Colonic mucosa (tissue), 4 donors: Measurements from ENCODE around the gene DLGAP4. TPM values are rescaled to one million over a fixed set of nuclear protein-coding genes. Genes with fewer than 3 reads are reported as not detected.

Experiments used
- DNase-seq: peaks from one replicate; pipeline ENCODE4 v3.0.0-alpha.2; 2020
- H3K27ac ChIP-seq: fragments of 200-600 bp; one replicate; pipeline ENCODE4 v1.8.0; 2021
- H3K27me3 ChIP-seq: fragments of 200-600 bp; one replicate; pipeline ENCODE4 v1.8.0; 2021
- H3K36me3 ChIP-seq: fragments of 200-600 bp; one replicate; pipeline ENCODE4 v1.8.0; 2021
- H3K4me1 ChIP-seq: fragments of 200-600 bp; one replicate; pipeline ENCODE4 v1.8.0; 2021; ENCODE audit warnings: mild to moderate bottlenecking
- H3K4me3 ChIP-seq: fragments of 200-600 bp; one replicate; pipeline ENCODE4 v1.8.0; 2021
- H3K9ac ChIP-seq, 2 donors: one replicate each; pipeline ENCODE4 v1.7.0; 2013; ENCODE audit warnings: control low read depth in 2 of 2, low read depth in 2 of 2, low read length in 2 of 2
- H3K9me3 ChIP-seq: fragments of 200-600 bp; one replicate; pipeline ENCODE4 v1.8.0; 2021
- CTCF ChIP-seq: fragments of 200-600 bp; IDR thresholded peaks from one replicate; pipeline ENCODE4 v1.8.0; 2022; ENCODE audit warnings: antibody characterized with exemption, mild to moderate bottlenecking
- intact Hi-C: fragments of 100-400 bp; cut with DNase I; formaldehyde crosslinking; loops from one replicate; pipeline ENCODE4 v1.14.1; 2022
- total RNA-seq, 2 donors: library from RNA; stranded (reverse); fragmentation: NEBNext Ultra II Directional in 1 of 2; extraction: Animal tissue kit (Norgen Biotek cat#: 25700) in 1 of 2; gene quantifications; one replicate each; pipeline ENCODE4 v1.2.1, GENCODE V29; 2021
- donor health status: healthy.
- donor health status: DM: no; HTN: no; CAD: no.
- donor health status: DM: no; HTN: no; CAD: no.

The DLGAP4 gene
- total RNA-seq, 2 donors from 2014 or later = 43.1 to 48.6 TPM

GRCh38 chr20:36440370-36441026, 134.4 kb downstream of the DLGAP4 start:
- H3K36me3 ChIP-seq = no peaks in the 10 kb centered on the region
- H3K27me3 ChIP-seq = no peaks in the 10 kb centered on the region
- H3K27ac ChIP-seq = no peak overlapping the region
- intact Hi-C loops = no loop called here
- H3K4me1 ChIP-seq = no peaks in the 10 kb centered on the region
- no peak overlapping the region for H3K9ac ChIP-seq
- no peak for DNase-seq
- H3K9me3 ChIP-seq = no peaks in the 10 kb centered on the region
- H3K4me3 ChIP-seq = no peak overlapping the region
- no peak for TF ChIP-seq CTCF

DNA sequence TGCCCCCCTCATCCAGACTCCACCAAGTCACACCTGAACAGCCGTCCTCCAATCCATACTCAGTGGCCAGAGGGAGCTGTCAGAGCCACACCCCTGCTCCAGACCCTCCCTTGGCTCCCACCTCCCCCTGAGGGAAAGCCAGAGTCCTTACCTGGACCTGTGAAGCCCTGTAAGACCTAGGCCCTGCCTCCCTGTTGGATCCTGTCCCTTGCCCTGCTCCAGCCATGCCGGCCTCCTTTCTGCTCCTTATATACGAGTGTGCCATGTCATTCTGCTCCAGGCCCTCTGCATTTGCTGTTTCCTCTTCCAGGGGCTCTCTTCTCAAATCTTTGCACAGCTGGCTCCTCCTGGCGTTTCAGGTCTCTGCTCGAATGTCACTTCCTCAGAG, 134.9 kb downstream of the DLGAP4 start:
- TF ChIP-seq CTCF = no peak

DNA sequence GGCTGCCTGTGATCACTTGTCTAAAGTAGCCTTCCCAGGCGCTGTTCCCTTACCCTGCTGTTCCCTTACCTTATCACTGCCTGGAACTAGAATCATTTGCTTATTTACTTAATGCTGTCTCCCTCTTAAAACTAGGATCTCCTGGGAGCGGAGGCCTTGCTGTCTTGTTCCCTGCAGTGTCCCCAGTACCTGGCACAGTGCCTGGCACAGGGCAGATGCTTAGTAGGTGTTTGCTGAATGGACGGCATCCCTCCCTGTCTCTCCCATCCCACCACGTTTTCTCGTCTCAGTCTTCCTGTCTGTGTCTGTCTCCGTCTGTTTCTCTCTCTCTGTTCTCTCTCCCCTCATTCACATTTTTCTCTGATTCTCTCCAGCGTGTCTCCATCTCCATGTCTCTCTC, 135.3 kb downstream of the DLGAP4 start:
- no peak overlapping the region for H3K9ac ChIP-seq
- no peaks in the 10 kb centered on the region for H3K27me3 ChIP-seq
- no peak overlapping the region for H3K27ac ChIP-seq
- H3K4me1 ChIP-seq = no peaks in the 10 kb centered on the region
- no peak for DNase-seq
- TF ChIP-seq CTCF = no peak
- H3K9me3 ChIP-seq = no peaks in the 10 kb centered on the region
- no peaks in the 10 kb centered on the region for H3K36me3 ChIP-seq
- no peak overlapping the region for H3K4me3 ChIP-seq
- intact Hi-C loops = no loop called here

More for the DNA sequence above, 134.9 kb downstream of the DLGAP4 start:
- DNase-seq = no peak
- no peaks in the 10 kb centered on the region for H3K9me3 ChIP-seq
- H3K36me3 ChIP-seq = no peaks in the 10 kb centered on the region
- no peaks in the 10 kb centered on the region for H3K4me1 ChIP-seq
- intact Hi-C loops = no loop called here
- no peaks in the 10 kb centered on the region for H3K27me3 ChIP-seq
- no peak overlapping the region for H3K9ac ChIP-seq
- H3K4me3 ChIP-seq = no peak overlapping the region
- no peak overlapping the region for H3K27ac ChIP-seq

DNA sequence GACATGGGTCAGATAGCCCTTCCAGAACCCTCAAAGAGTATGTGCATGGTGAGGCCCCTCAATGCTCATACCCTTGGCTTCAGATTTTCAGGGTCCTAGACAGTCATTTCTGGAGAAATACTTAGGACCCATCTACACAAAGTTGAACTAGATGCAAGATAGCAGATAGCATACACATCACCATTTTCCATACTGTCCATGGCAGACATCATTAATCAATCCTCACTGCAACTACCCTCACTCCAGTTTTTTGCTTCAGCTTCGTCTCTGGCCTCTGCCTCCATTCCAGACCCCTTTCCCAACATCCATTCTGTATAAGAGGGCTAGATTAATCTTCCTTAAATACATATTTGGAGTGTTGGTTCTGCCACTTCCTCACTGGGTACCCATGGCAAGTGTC, 139.7 kb downstream of the DLGAP4 start:
- H3K9ac ChIP-seq = no peak overlapping the region
- no peak for DNase-seq
- H3K27me3 ChIP-seq = no peaks in the 10 kb centered on the region
- no peak overlapping the region for H3K27ac ChIP-seq
- H3K36me3 ChIP-seq = no peaks in the 10 kb centered on the region
- no peak for TF ChIP-seq CTCF
- H3K9me3 ChIP-seq = no peaks in the 10 kb centered on the region
- no peaks in the 10 kb centered on the region for H3K4me1 ChIP-seq
- intact Hi-C loops = no loop called here
- H3K4me3 ChIP-seq = no peak overlapping the region

DNA sequence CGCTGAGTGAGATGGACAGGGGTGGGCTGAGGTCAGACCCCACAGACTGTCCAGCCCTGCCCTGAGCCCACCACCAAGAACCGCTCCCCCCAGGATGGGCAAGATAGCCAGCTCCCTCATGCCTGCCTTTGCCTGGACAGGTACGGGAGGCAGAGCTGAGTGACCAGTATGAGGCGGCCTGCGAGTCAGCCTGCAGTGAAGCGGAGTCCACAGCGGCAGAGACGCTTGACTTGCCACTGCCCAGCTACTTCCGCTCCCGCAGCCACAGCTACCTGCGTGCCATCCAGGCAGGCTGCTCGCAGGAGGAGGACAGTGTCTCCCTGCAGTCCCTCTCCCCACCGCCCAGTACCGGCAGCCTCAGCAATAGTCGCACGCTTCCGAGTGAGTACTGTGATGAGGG, 140.4 kb downstream of the DLGAP4 start:
- intact Hi-C loops = no loop called here
- Histone ChIP-seq H3K9me3 (no peaks in the 10 kb centered on the region), H3K4me3 (no peak overlapping the region)

More for the DNA sequence above, 140.4 kb downstream of the DLGAP4 start:
- Histone ChIP-seq H3K9ac (no peak overlapping the region), H3K4me1 (no peaks in the 10 kb centered on the region), H3K27ac (no peak overlapping the region), H3K36me3 (no peaks in the 10 kb centered on the region), H3K27me3 (no peaks in the 10 kb centered on the region)
- DNase-seq = no peak
- TF ChIP-seq CTCF = no peak
